HCT116 (cell line): Measurements from ENCODE around the gene SETX. TPM values are rescaled to one million over a fixed set of nuclear protein-coding genes. Genes with fewer than 3 reads are reported as not detected.

ENCODE experiments used
- ATAC-seq: fragments of 200-7000 bp; cut with Tn5 transposase; 2 replicates; pipeline ENCODE4 v1.9.1; 2020; ENCODE audit warnings: mild to moderate bottlenecking, moderate library complexity
- BruUV-seq: library from RNA; stranded (reverse); fragments of 400-500 nt; replicated peaks from 2 replicates; lab custom pipeline; 2021; lab: Mats Ljungman, UMichigan
- CTCF ChIA-PET: fragments of 300-600 bp; sonication (Branson Sonifier 250); formaldehyde crosslinking; loops from one replicate; lab custom pipeline; 2021; ENCODE audit warnings: antibody characterized with exemption; lab: Charles Lee
- POLR2A ChIA-PET: fragments of 300-600, 350-600 bp; sonication (Branson Sonifier 250); formaldehyde crosslinking; loops from one replicate; lab custom pipeline; 2021; ENCODE audit warnings: antibody characterized with exemption; lab: Charles Lee
- RAD21 ChIA-PET, 2 experiments: fragments of 300-600 bp; sonication (Branson Sonifier 250); formaldehyde crosslinking; loops; one replicate each; lab custom pipeline; 2023; ENCODE audit warnings: low total read pairs in 2 of 2; ENCODE audit not compliant: uncharacterized antibody in 2 of 2, unreplicated experiment in 2 of 2, low non-redundant PET in 1 of 2; lab: Charles Lee
- DNase-seq: peaks from one replicate; pipeline ENCODE4 v3.0.0-alpha.2; 2010; ENCODE audit warnings: low read depth, low spot score
- H2AFZ ChIP-seq: fragments of 200-600 bp; shearing (Covaris generic), sonication (generic); 2 replicates; pipeline ENCODE4 v1.6.1; 2017; ENCODE audit warnings: low read depth, mixed run types, mixed read lengths, antibody characterized with exemption, low read length; ENCODE audit not compliant: poor library complexity, severe bottlenecking
- H3K27ac ChIP-seq: 2 replicates; pipeline ENCODE4 v1.5.1; 2012; ENCODE audit warnings: low read depth, low read length
- H3K27me3 ChIP-seq: fragments of 200-600 bp; sonication (generic); 2 replicates; pipeline ENCODE4 v1.6.1; 2016; ENCODE audit warnings: mixed run types, low read length, mixed read lengths; ENCODE audit not compliant: insufficient read depth
- H3K36me3 ChIP-seq, 2 experiments: fragments of 200-500 bp in 1 of 2; fragments of 200-600 bp in 1 of 2; sonication (Bioruptor generic) in 1 of 2; sonication (generic) in 1 of 2; 2 replicates each; pipeline versions ENCODE4 v1.5.1 to v1.6.1; 2014 to 2016; ENCODE audit warnings: low read length in 2 of 2, inconsistent platforms in 1 of 2, mixed read lengths in 1 of 2, mixed run types in 1 of 2; ENCODE audit not compliant: insufficient read depth in 2 of 2, control insufficient read depth in 1 of 2
- H3K4me1 ChIP-seq, 2 experiments: fragments of 200-600 bp in 1 of 2; sonication (generic) in 1 of 2; 2 replicates each; pipeline versions ENCODE4 v1.5.1 to v1.6.1; 2012 to 2017; ENCODE audit warnings: low read length in 2 of 2, inconsistent platforms in 1 of 2, mild to moderate bottlenecking in 1 of 2, mixed read lengths in 1 of 2, mixed run types in 1 of 2, moderate library complexity in 1 of 2; ENCODE audit not compliant: insufficient read depth in 2 of 2, control insufficient read depth in 1 of 2
- H3K4me2 ChIP-seq: fragments of 200-600 bp; sonication (generic); 2 replicates; pipeline ENCODE4 v1.6.1; 2017; ENCODE audit warnings: mixed run types, low read length, mixed read lengths
- H3K4me3 ChIP-seq, 2 experiments: fragments of 200-600 bp in 1 of 2; sonication (generic) in 1 of 2; replicated peaks in 1 of 2; 2 replicates each; pipeline ENCODE4 v1.5.1; 2011 to 2016; ENCODE audit warnings: low read length in 2 of 2, control low read depth in 1 of 2, low read depth in 1 of 2, mild to moderate bottlenecking in 1 of 2, mixed read lengths in 1 of 2, mixed run types in 1 of 2
- H3K79me2 ChIP-seq: fragments of 200-600 bp; sonication (generic); 2 replicates; pipeline ENCODE4 v1.6.1; 2017; ENCODE audit warnings: mild to moderate bottlenecking, mixed run types, low read length, moderate library complexity, mixed read lengths; ENCODE audit not compliant: insufficient read depth
- H3K9ac ChIP-seq: fragments of 200-600 bp; sonication (generic); 2 replicates; pipeline ENCODE4 v1.6.1; 2016; ENCODE audit warnings: low read length, mixed read lengths
- H3K9me2 ChIP-seq: fragments of 200-600 bp; sonication (generic), shearing (Covaris generic); 2 replicates; pipeline ENCODE4 v1.6.1; 2017; ENCODE audit warnings: mixed run types, mild to moderate bottlenecking, moderate library complexity; ENCODE audit not compliant: insufficient read depth
- H3K9me3 ChIP-seq, 2 experiments: fragments of 200-500 bp in 1 of 2; fragments of 200-600 bp in 1 of 2; sonication (Bioruptor generic) in 1 of 2; sonication (generic) in 1 of 2; 2 replicates each; pipeline ENCODE4 v1.6.1; 2014 to 2017; ENCODE audit warnings: low read length in 2 of 2, mixed read lengths in 2 of 2, inconsistent platforms in 1 of 2, low read depth in 1 of 2, mild to moderate bottlenecking in 1 of 2, mixed run types in 1 of 2, moderate library complexity in 1 of 2; ENCODE audit not compliant: control insufficient read depth in 1 of 2, insufficient read depth in 1 of 2
- H4K20me1 ChIP-seq: fragments of 200-600 bp; sonication (generic), shearing (Covaris generic); 2 replicates; pipeline ENCODE4 v1.6.1; 2017; ENCODE audit warnings: mixed run types, mild to moderate bottlenecking, moderate library complexity; ENCODE audit not compliant: insufficient read depth
- CBX3 ChIP-seq: IDR thresholded peaks from 2 replicates; pipeline ENCODE4 v1.6.1; 2012; ENCODE audit warnings: low read depth
- CEBPB ChIP-seq: IDR thresholded peaks from 2 replicates; pipeline ENCODE4 v1.6.1; 2012; ENCODE audit warnings: low read depth
- EGR1 ChIP-seq: IDR thresholded peaks from 2 replicates; pipeline ENCODE4 v1.6.1; 2012; ENCODE audit warnings: low read depth
- MAX ChIP-seq: IDR thresholded peaks from 2 replicates; pipeline ENCODE4 v1.6.1; 2012
- POLR2A ChIP-seq: IDR thresholded peaks from 2 replicates; pipeline ENCODE4 v1.7.0; 2011; ENCODE audit warnings: borderline replicate concordance; ENCODE audit not compliant: insufficient read depth, insufficient read length; ENCODE audit errors: extremely low read depth
- RAD21 ChIP-seq: IDR thresholded peaks from 2 replicates; pipeline ENCODE4 v1.6.1; 2012; ENCODE audit warnings: low read depth, mild to moderate bottlenecking
- REST ChIP-seq: IDR thresholded peaks from 2 replicates; pipeline ENCODE4 v1.6.1; 2012; ENCODE audit warnings: low read depth
- SP1 ChIP-seq: IDR thresholded peaks from 2 replicates; pipeline ENCODE4 v1.6.1; 2012; ENCODE audit warnings: low read depth
- YY1 ChIP-seq: IDR thresholded peaks from 2 replicates; pipeline ENCODE4 v1.6.1; 2011; ENCODE audit warnings: low read length, low read depth, moderate library complexity, mild to moderate bottlenecking; ENCODE audit not compliant: insufficient replicate concordance; ENCODE audit errors: extremely low read depth
- ZFX ChIP-seq: fragments of 450-650 bp; IDR thresholded peaks from 2 replicates; pipeline ENCODE4 v1.6.1; 2017
- intact Hi-C: fragments of 100-400 bp; cut with micrococcal nuclease; formaldehyde crosslinking; loops from 2 replicates; pipeline ENCODE4 v1.10.0; 2022
- total RNA-seq: library from RNA; stranded (reverse); gene quantifications from one replicate; pipeline ENCODE4 v1.2.1, GENCODE V29; 2021; ENCODE audit not compliant: unreplicated experiment
- TF ChIP-seq, protein P1 (sequence below): IDR thresholded peaks from 2 replicates; pipeline ENCODE4 v1.6.1; 2011; ENCODE audit warnings: mild to moderate bottlenecking, low read length, moderate library complexity; ENCODE audit not compliant: insufficient replicate concordance; ENCODE audit errors: extremely low read depth

SETX gene
- total RNA-seq, 1 experiment from 2014 or later = 38.5 TPM

DNA sequence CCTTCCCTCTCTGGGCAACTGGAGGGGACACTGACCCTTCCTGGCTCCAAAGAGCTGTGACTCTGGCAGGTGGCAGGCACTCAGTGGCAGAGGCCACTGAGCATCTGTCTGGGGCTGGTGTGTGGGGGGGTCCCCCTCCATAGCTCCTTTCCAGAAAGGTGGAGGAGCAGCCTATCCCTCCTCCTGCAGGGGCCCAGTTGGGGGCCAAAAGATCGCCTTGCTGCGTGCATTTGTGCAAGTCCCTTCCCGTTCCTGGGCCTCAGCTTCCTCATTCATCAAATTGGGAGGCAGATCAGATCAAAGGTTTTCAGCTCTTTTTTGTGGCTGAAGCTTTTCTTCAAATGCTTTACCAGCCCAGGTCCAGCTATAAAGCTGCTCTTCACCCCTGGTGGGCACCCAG lies 115.3 kb downstream of the SETX start (continued):
- no peak for TF ChIP-seq CEBPB

GRCh38 chr9:132238992-132239391 lies 115.8 kb downstream of the SETX start:
- no peaks in the 10 kb centered on the region for H3K79me2 ChIP-seq
- no peak for ATAC-seq
- H3K4me2 ChIP-seq = no peak overlapping the region
- intact Hi-C loops = no loop called here
- POLR2A ChIA-PET = no interaction called here
- RAD21 ChIA-PET = no interaction called here
- no peak overlapping the region for H3K4me3 ChIP-seq
- no peak overlapping the region for H3K27ac ChIP-seq
- no peaks in the 10 kb centered on the region for H3K9me3 ChIP-seq
- H3K9ac ChIP-seq = no peak overlapping the region
- H3K9me2 ChIP-seq = no peaks in the 10 kb centered on the region
- TF ChIP-seq CBX3 (no peak), RAD21 (no peak), SP1 (no peak)
- no peak overlapping the region for H2AFZ ChIP-seq
- CTCF ChIA-PET = interaction anchor here (1.1 to 7.5 kb wide), 2 partner anchors 24 to 69 kb away, joined by 3 to 154 read pairs; no protein-coding TSS in a partner anchor
- H4K20me1 ChIP-seq = no peaks in the 10 kb centered on the region
- no TSS peak for BruUV-seq
- DNase-seq = no peak
- peaks cover 13 to 39% of the 10 kb centered on the region in 2 experiments for H3K4me1 ChIP-seq
- no peaks in the 10 kb centered on the region for H3K36me3 ChIP-seq
- H3K27me3 ChIP-seq = no peaks in the 10 kb centered on the region

DNA sequence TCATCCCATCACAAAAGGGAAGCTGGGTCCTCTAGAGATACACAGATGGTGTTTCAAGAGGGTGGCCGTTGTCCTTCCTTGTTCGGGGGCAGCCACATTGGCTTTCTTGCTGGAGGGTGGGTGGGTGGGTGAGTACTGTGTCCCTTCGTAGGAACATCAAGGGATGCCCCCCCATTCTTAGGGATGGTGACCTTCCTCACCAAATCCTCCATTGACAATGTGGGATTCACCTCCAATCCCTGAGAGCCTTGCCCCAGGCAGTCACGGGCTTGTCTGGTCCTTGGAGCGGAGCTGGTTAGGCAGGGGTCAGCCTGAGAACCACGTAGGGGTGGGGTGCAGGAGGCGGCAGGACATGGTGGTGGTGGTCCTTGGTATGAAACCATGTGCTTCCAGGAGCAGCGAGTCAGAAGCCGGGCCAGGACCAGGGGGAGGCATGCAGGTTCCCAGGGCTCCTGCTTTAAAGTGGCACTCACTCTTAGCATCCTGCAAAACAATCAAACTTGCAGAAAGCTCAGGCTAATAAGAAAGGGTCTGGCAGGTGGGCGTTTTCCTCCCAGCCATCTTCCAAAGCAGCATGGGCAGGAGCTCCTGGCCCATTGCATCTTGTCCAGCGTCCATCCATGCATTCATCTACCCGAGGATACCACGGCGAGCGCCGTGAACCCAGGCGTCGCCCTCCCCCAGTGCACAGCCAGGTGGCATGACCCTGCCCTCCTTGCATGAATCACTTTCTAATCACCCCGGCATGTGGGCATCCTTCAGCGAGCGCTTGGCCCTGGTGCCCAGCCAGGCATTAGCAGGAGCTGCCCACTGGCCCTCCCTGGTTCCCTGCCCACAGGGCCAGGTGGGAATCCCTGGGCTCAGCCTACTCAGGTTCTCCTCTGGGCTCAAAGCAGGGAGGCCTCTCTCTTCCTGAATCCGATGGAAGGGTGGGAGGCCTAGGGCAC lies 116.5 kb downstream of the SETX start:
- Histone ChIP-seq H3K4me2 (no peak overlapping the region), H3K27ac (no peak overlapping the region), H3K9me2 (no peaks in the 10 kb centered on the region), H3K9me3 (no peaks in the 10 kb centered on the region), H3K4me1 (peaks cover 13 to 39% of the 10 kb centered on the region in 2 experiments), H2AFZ (no peak overlapping the region), H3K9ac (no peak overlapping the region), H3K4me3 (no peak overlapping the region), H3K27me3 (no peaks in the 10 kb centered on the region), H4K20me1 (no peaks in the 10 kb centered on the region), H3K79me2 (no peaks in the 10 kb centered on the region), H3K36me3 (no peaks in the 10 kb centered on the region)
- ATAC-seq (no peak), DNase-seq (no peak)
- CTCF ChIA-PET = interaction anchor here (2.2 to 7.5 kb wide), 3 partner anchors 69 to 480 kb away, joined by 7 to 154 read pairs (median 7); no protein-coding TSS in a partner anchor
- RAD21 ChIA-PET = no interaction called here
- POLR2A ChIA-PET = no interaction called here
- no TSS peak for BruUV-seq
- intact Hi-C loops = no loop called here
- TF ChIP-seq ZFX = no peak
- TF ChIP-seq YY1 = no peak
- TF ChIP-seq POLR2A = no peak
- no peak for TF ChIP-seq MAX
- TF ChIP-seq, protein P1, sequence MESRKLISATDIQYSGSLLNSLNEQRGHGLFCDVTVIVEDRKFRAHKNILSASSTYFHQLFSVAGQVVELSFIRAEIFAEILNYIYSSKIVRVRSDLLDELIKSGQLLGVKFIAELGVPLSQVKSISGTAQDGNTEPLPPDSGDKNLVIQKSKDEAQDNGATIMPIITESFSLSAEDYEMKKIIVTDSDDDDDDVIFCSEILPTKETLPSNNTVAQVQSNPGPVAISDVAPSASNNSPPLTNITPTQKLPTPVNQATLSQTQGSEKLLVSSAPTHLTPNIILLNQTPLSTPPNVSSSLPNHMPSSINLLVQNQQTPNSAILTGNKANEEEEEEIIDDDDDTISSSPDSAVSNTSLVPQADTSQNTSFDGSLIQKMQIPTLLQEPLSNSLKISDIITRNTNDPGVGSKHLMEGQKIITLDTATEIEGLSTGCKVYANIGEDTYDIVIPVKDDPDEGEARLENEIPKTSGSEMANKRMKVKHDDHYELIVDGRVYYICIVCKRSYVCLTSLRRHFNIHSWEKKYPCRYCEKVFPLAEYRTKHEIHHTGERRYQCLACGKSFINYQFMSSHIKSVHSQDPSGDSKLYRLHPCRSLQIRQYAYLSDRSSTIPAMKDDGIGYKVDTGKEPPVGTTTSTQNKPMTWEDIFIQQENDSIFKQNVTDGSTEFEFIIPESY = no peak
- no peak for TF ChIP-seq REST
- no peak for TF ChIP-seq EGR1
